PFSK-1 (cell line): ENCODE measurements around the gene GGA1.

Source experiments
- FOXP2 ChIP-seq: optimal IDR thresholded peaks from 2 replicates; pipeline ENCODE3; 2011; ENCODE audit warnings: borderline replicate concordance, control low read depth, inconsistent platforms; ENCODE audit not compliant: insufficient read depth; ENCODE audit errors: extremely low read length, extremely low read depth
- POLR2AphosphoS5 ChIP-seq: IDR thresholded peaks from 2 replicates; pipeline ENCODE4 v1.6.1; 2012; ENCODE audit warnings: low read depth, mild to moderate bottlenecking, control low read depth, low read length, moderate library complexity
- SIN3A ChIP-seq: IDR thresholded peaks from 2 replicates; pipeline ENCODE4 v1.6.1; 2012; ENCODE audit warnings: mild to moderate bottlenecking, low read length, moderate library complexity, borderline replicate concordance; ENCODE audit not compliant: insufficient read depth
- TAF1 ChIP-seq: IDR thresholded peaks from 2 replicates; pipeline ENCODE4 v1.6.1; 2012; ENCODE audit warnings: low read length, control low read depth, borderline replicate concordance; ENCODE audit not compliant: insufficient read depth
- TF ChIP-seq, protein P1 (sequence below), 2 experiments: IDR thresholded peaks; 2 replicates each; pipeline versions ENCODE4 v1.6.1 to v1.8.0; 2011 to 2012; ENCODE audit warnings: low read depth in 2 of 2, low read length in 2 of 2, control low read depth in 1 of 2, inconsistent platforms in 1 of 2, mild to moderate bottlenecking in 1 of 2, moderate library complexity in 1 of 2; ENCODE audit not compliant: insufficient read depth in 1 of 2

GGA1 gene

DNA sequence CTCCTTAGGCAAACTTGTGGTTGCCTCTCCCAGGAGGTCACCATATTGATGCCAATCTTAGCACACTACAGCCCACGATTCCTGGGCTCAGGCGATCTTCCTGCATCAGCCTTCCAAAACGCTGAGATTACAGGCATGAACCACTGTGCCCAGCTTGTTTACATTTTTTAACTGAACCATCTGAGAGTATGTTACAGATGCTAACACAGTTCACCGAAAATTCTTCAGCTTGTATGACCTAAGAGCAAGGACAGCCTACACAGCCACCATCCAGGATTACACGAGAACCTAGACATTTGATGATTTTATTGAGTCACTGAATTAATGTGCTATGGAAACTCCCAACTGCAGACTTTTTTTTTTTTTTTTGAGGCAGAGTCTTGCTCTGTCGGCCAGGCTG, 61.0 kb downstream of the GGA1 start:
- TF ChIP-seq, protein P1, sequence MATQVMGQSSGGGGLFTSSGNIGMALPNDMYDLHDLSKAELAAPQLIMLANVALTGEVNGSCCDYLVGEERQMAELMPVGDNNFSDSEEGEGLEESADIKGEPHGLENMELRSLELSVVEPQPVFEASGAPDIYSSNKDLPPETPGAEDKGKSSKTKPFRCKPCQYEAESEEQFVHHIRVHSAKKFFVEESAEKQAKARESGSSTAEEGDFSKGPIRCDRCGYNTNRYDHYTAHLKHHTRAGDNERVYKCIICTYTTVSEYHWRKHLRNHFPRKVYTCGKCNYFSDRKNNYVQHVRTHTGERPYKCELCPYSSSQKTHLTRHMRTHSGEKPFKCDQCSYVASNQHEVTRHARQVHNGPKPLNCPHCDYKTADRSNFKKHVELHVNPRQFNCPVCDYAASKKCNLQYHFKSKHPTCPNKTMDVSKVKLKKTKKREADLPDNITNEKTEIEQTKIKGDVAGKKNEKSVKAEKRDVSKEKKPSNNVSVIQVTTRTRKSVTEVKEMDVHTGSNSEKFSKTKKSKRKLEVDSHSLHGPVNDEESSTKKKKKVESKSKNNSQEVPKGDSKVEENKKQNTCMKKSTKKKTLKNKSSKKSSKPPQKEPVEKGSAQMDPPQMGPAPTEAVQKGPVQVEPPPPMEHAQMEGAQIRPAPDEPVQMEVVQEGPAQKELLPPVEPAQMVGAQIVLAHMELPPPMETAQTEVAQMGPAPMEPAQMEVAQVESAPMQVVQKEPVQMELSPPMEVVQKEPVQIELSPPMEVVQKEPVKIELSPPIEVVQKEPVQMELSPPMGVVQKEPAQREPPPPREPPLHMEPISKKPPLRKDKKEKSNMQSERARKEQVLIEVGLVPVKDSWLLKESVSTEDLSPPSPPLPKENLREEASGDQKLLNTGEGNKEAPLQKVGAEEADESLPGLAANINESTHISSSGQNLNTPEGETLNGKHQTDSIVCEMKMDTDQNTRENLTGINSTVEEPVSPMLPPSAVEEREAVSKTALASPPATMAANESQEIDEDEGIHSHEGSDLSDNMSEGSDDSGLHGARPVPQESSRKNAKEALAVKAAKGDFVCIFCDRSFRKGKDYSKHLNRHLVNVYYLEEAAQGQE (IDR thresholded peaks at IDR 0.05; ENCODE audit: insufficient read depth in 1 of 2, low read depth in 2 of 2, low read length in 2 of 2), result no peak
- TF ChIP-seq FOXP2 (no peak), TAF1 (no peak), POLR2AphosphoS5 (no peak), SIN3A (no peak)

DNA sequence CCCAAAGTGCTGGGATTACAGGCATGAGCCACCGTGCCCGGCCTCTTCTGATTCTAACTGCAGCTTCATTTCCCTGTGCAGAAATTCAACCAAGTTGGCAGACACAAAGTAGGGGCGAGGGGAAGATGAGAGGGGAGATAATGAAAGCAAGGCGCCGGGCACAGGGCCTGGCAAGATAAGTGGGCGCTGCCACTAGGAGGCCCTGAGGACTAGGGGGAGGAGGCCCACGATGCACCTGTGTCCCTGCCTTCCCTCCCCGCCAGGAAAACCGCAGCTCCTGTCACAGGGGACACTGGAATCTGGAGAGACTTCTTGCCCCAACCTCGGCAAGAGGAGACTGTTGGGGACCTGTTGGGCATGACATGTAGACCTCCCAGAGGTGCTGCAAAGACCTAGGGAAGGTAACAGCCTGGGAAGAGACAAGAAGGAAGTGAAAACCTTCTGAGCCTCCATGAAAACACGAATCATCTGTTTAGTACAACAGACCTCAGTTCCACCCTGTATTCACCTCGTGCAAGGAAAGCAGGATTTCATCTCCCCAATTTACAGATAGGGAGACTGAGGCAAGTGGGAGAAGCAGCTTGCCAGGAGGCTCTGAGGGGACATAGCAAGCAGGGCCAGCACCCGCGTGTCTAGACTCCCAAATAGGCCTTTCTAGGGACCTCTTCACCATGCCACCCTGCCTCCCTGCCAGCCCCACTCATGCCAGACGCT, 63.7 kb downstream of the GGA1 start:
- TF ChIP-seq TAF1 (no peak), POLR2AphosphoS5 (no peak), FOXP2 (no peak), SIN3A (no peak)
- TF ChIP-seq, protein P1 (IDR thresholded peaks at IDR 0.05; ENCODE audit: insufficient read depth in 1 of 2, low read depth in 2 of 2, low read length in 2 of 2), result no peak

DNA sequence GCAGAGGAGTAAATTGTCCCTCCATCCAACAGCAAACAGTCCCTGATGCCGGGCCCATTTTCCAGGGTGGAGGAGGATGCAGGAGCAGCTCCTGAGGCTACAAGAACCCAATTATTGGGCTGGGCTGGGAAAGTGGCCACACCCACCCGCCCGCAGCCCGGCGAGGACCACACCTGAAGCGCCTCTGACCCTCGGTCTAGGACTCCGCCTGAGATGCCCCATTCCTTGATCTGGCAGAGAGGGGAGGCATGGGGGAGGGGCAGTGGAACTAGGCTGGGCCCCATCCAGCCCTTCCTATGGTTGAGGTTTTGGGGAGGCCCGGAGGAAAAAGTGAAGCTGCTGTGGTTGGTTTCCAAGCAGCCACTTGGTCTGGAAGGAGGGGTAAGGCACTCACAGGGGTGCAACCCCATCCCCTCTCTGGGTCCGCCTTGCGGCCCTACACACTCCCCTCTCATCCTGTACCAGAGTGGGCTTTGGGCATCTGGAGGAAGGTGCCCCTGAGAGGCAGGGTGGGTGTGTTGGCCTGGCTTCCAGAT, 64.4 kb downstream of the GGA1 start:
- TF ChIP-seq TAF1 (no peak), POLR2AphosphoS5 (no peak), SIN3A (no peak), FOXP2 (no peak)
- TF ChIP-seq, protein P1 (IDR thresholded peaks at IDR 0.05; ENCODE audit: insufficient read depth in 1 of 2, low read depth in 2 of 2, low read length in 2 of 2), result no peak

DNA sequence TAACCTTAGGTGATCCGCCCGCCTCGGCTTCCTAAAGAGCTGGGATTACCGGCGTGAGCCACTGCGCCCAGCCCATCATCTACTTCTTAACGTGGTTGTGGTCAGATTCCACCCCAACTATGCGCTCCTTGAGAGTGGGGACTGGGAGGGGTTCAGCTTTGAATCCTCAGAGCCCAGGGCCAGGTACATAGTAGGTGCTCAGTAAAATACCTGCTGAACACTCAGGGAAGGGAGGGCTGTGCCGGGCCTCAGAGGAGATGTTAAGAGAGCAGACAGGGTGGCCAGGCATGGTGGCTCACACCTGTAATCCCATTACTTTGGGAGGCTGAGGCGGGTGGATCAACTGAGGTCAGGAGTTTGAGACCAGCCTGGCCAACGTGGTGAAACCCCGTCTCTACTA, 65.6 kb downstream of the GGA1 start:
- TF ChIP-seq, protein P1 (IDR thresholded peaks at IDR 0.05; ENCODE audit: insufficient read depth in 1 of 2, low read depth in 2 of 2, low read length in 2 of 2), result no peak
- TF ChIP-seq FOXP2 (no peak), TAF1 (no peak), POLR2AphosphoS5 (no peak), SIN3A (no peak)
